Heart left ventricle (tissue), 13 donors: Measurements from ENCODE around the gene ISM1.

Source experiments
- POLR2A ChIP-seq, 2 donors: fragments of 450-650 bp; IDR thresholded peaks; one replicate each; pipeline ENCODE4 v1.6.1; 2017; ENCODE audit warnings: antibody characterized with exemption in 2 of 2, mild to moderate bottlenecking in 2 of 2, moderate library complexity in 2 of 2
- TF ChIP-seq, protein P1 (sequence below), 12 donors: fragments of 200-600 bp; sonication (generic) in 4 of 12; IDR thresholded peaks; one replicate each; pipeline versions ENCODE4 v1.5.0 to v1.8.0; 2018 to 2022; ENCODE audit warnings: antibody characterized with exemption in 12 of 12, mild to moderate bottlenecking in 5 of 12
- donor health status: ischemic (EF 13 %, LVEDD 7.1; RV severe dilation, severe dysfunction).
- donor health status: DM: no; HTN: yes; CAD: no.
- donor health status: DM: no; HTN: no; CAD: no.
- donor health status: ischemic (EF 25% LVEDD 6.9; RV normal size, moderate dysfunction).
- donor health status: ischemic (EF 25% LVEDD 5.7; RV mildly dilated, moderate dysfunction).
- donor health status: ischemic (EF 35%, LVEDD 5.7; RV mildly dilated, moderate dysfunction).
- donor health status: nonischemic (EF 11% LVEDD 7.7; RV severe dilation, severe dysfunction).
- donor health status: DM: yes; HTN: yes; CAD: no.
- donor health status: PGD.
- donor health status: ischemic (EF 29% LVEDD 5.4; RV normal size, mild dysfunction).
- donor health status: nonischemic (EF 23%, LVEDD 6.1; RV moderate dilation, normal function).

DNA sequence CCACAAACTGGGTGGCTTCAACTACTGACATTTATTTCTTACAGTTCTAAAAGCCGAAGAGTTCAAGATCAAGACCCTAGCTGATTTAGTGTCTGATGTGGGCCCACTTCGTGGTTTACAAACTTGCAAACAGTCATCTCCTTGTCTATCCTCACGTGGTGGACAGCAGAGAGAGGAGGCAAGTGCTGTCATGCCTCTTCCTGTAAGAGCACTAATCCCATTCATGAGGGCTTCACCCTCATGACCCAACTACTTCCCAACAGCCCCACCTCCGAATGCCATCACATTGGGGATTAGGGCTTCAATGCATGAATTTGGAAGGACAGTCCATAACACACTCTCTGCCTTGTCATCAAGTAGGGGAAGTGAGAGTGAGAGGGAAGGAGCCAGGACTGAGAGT, 15.6 kb upstream of the ISM1 start:
- TF ChIP-seq, protein P1, sequence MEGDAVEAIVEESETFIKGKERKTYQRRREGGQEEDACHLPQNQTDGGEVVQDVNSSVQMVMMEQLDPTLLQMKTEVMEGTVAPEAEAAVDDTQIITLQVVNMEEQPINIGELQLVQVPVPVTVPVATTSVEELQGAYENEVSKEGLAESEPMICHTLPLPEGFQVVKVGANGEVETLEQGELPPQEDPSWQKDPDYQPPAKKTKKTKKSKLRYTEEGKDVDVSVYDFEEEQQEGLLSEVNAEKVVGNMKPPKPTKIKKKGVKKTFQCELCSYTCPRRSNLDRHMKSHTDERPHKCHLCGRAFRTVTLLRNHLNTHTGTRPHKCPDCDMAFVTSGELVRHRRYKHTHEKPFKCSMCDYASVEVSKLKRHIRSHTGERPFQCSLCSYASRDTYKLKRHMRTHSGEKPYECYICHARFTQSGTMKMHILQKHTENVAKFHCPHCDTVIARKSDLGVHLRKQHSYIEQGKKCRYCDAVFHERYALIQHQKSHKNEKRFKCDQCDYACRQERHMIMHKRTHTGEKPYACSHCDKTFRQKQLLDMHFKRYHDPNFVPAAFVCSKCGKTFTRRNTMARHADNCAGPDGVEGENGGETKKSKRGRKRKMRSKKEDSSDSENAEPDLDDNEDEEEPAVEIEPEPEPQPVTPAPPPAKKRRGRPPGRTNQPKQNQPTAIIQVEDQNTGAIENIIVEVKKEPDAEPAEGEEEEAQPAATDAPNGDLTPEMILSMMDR (IDR thresholded peaks at IDR 0.05), result no peak
- TF ChIP-seq POLR2A (IDR thresholded peaks at IDR 0.05), result no peak
